H9 (cell line): ENCODE results near the gene BOD1L1. TPM values are rescaled to one million over a fixed set of nuclear protein-coding genes. Genes with fewer than 3 reads are reported as not detected.

Source experiments
- DNase-seq: peaks from one replicate; pipeline ENCODE4 v3.0.0-alpha.2; 2017
- H2AFZ ChIP-seq: one replicate; pipeline ENCODE4 v1.6.1; 2013; ENCODE audit warnings: mild to moderate bottlenecking, low read length, control low read depth, moderate library complexity
- H2AK5ac ChIP-seq: 2 replicates; pipeline ENCODE4 v1.6.1; 2013; ENCODE audit warnings: low read length, control low read depth, mixed read lengths; ENCODE audit not compliant: insufficient read length
- H2BK120ac ChIP-seq: one replicate; pipeline ENCODE4 v1.6.1; 2013; ENCODE audit warnings: low read depth, mild to moderate bottlenecking, low read length, control low read depth, inconsistent platforms; ENCODE audit not compliant: poor library complexity, severe bottlenecking
- H2BK12ac ChIP-seq: 2 replicates; pipeline ENCODE4 v1.6.1; 2013; ENCODE audit warnings: low read length, control low read depth, mixed read lengths, low read depth; ENCODE audit not compliant: insufficient read length
- H2BK15ac ChIP-seq: 2 replicates; pipeline ENCODE4 v1.6.1; 2013; ENCODE audit warnings: low read depth, low read length, control low read depth
- H2BK20ac ChIP-seq: one replicate; pipeline ENCODE4 v1.6.1; 2013; ENCODE audit warnings: low read depth, mild to moderate bottlenecking, low read length, control low read depth, inconsistent platforms; ENCODE audit not compliant: poor library complexity, severe bottlenecking
- H2BK5ac ChIP-seq: 2 replicates; pipeline ENCODE4 v1.6.1; 2013; ENCODE audit warnings: low read length, control low read depth, mixed read lengths; ENCODE audit not compliant: insufficient read length
- H3K14ac ChIP-seq: 2 replicates; pipeline ENCODE4 v1.6.1; 2013; ENCODE audit warnings: low read length, control low read depth; ENCODE audit not compliant: insufficient read depth
- H3K18ac ChIP-seq: 2 replicates; pipeline ENCODE4 v1.6.1; 2013; ENCODE audit warnings: low read depth, mild to moderate bottlenecking, mixed read lengths, low read length, control low read depth; ENCODE audit not compliant: insufficient read length
- H3K23ac ChIP-seq: 2 replicates; pipeline ENCODE4 v1.6.1; 2013; ENCODE audit warnings: low read length, control low read depth, mixed read lengths, low read depth; ENCODE audit not compliant: insufficient read length
- H3K23me2 ChIP-seq: 2 replicates; pipeline ENCODE4 v1.6.1; 2013; ENCODE audit warnings: low read depth, mild to moderate bottlenecking, mixed read lengths, low read length, control low read depth; ENCODE audit not compliant: insufficient read length, poor library complexity, severe bottlenecking
- H3K27ac ChIP-seq: 2 replicates; pipeline ENCODE4 v1.5.1; 2013; ENCODE audit warnings: low read length, control low read depth, mixed read lengths, low read depth; ENCODE audit not compliant: insufficient read length
- H3K27me3 ChIP-seq: 2 replicates; pipeline ENCODE4 v1.6.1; 2013; ENCODE audit warnings: low read length, control low read depth, inconsistent platforms; ENCODE audit not compliant: insufficient read depth
- H3K4ac ChIP-seq: 2 replicates; pipeline ENCODE4 v1.6.1; 2013; ENCODE audit warnings: low read depth, mild to moderate bottlenecking, control low read depth, inconsistent platforms, low read length, moderate library complexity
- H3K4me1 ChIP-seq: 2 replicates; pipeline ENCODE4 v1.6.1; 2013; ENCODE audit warnings: low read length, control low read depth, inconsistent platforms; ENCODE audit not compliant: insufficient read depth
- H3K4me2 ChIP-seq: 2 replicates; pipeline ENCODE4 v1.6.1; 2013; ENCODE audit warnings: low read length, control low read depth, mixed read lengths; ENCODE audit not compliant: insufficient read length, insufficient read depth
- H3K56ac ChIP-seq: 2 replicates; pipeline ENCODE4 v1.6.1; 2013; ENCODE audit warnings: low read depth, mild to moderate bottlenecking, mixed read lengths, low read length, control low read depth; ENCODE audit not compliant: insufficient read length
- H3K79me1 ChIP-seq: 2 replicates; pipeline ENCODE4 v1.6.1; 2013; ENCODE audit warnings: low read depth, mild to moderate bottlenecking, moderate library complexity, low read length, control low read depth, inconsistent platforms; ENCODE audit not compliant: insufficient read depth, poor library complexity, severe bottlenecking
- H3K79me2 ChIP-seq: 2 replicates; pipeline ENCODE4 v1.6.1; 2013; ENCODE audit warnings: low read length, control low read depth, inconsistent platforms; ENCODE audit not compliant: insufficient read depth
- H3K9ac ChIP-seq: 2 replicates; pipeline ENCODE4 v1.6.1; 2013; ENCODE audit warnings: low read length, control low read depth, mixed read lengths; ENCODE audit not compliant: insufficient read length; ENCODE audit errors: extremely low read depth
- H3K9me3 ChIP-seq: one replicate; pipeline ENCODE4 v1.6.1; 2013; ENCODE audit warnings: low read depth, low read length, inconsistent platforms; ENCODE audit not compliant: control insufficient read depth
- H3T11ph ChIP-seq: one replicate; pipeline ENCODE4 v1.6.1; 2013; ENCODE audit warnings: mild to moderate bottlenecking, low read length, control low read depth, inconsistent platforms
- H4K20me1 ChIP-seq: one replicate; pipeline ENCODE4 v1.6.1; 2013; ENCODE audit not compliant: control insufficient read depth, insufficient read length, insufficient read depth
- H4K5ac ChIP-seq: 2 replicates; pipeline ENCODE4 v1.6.1; 2013; ENCODE audit warnings: low read depth, mild to moderate bottlenecking, mixed read lengths, low read length, control low read depth; ENCODE audit not compliant: insufficient read length
- H4K8ac ChIP-seq: replicated peaks from 2 replicates; pipeline ENCODE4 v1.6.1; 2013; ENCODE audit warnings: low read length, control low read depth, mixed read lengths, low read depth; ENCODE audit not compliant: insufficient read length
- H4K91ac ChIP-seq: 2 replicates; pipeline ENCODE4 v1.6.1; 2013; ENCODE audit warnings: low read depth, mild to moderate bottlenecking, moderate library complexity, mixed read lengths, low read length, control low read depth; ENCODE audit not compliant: insufficient read length
- H3K27ac Mint-ChIP-seq, 3 experiments: 2 replicates in 2 of 3; 3 replicates in 1 of 3; pipeline ENCODE4 v1.8.0; 2020 to 2021; ENCODE audit warnings: mixed read lengths in 3 of 3, mild to moderate bottlenecking in 1 of 3, moderate library complexity in 1 of 3
- H3K27me3 Mint-ChIP-seq: 2 replicates; pipeline ENCODE4 v1.8.0; 2021; ENCODE audit warnings: low read depth, mild to moderate bottlenecking, moderate library complexity, mixed read lengths
- H3K36me3 Mint-ChIP-seq, 3 experiments: 2 replicates in 2 of 3; 3 replicates in 1 of 3; pipeline ENCODE4 v1.8.0; 2020 to 2021; ENCODE audit warnings: low read depth in 3 of 3, mixed read lengths in 3 of 3; ENCODE audit not compliant: insufficient read depth in 1 of 3
- H3K4me1 Mint-ChIP-seq, 2 experiments: 2 replicates each; pipeline ENCODE4 v1.8.0; 2020; ENCODE audit warnings: mixed read lengths in 2 of 2
- H3K4me3 Mint-ChIP-seq, 2 experiments: 2 replicates in 1 of 2; 3 replicates in 1 of 2; pipeline ENCODE4 v1.8.0; 2020 to 2021; ENCODE audit warnings: mild to moderate bottlenecking in 2 of 2, mixed read lengths in 2 of 2, moderate library complexity in 1 of 2
- H3K9me3 Mint-ChIP-seq, 2 experiments: 2 replicates in 1 of 2; 3 replicates in 1 of 2; pipeline ENCODE4 v1.8.0; 2020; ENCODE audit warnings: mild to moderate bottlenecking in 2 of 2, mixed read lengths in 2 of 2, moderate library complexity in 1 of 2
- CTCF ChIP-seq: fragments of 200-600 bp; sonication (generic); conservative IDR thresholded peaks from 3 replicates; pipeline ENCODE4 v1.8.0; 2021; ENCODE audit warnings: antibody characterized with exemption, mild to moderate bottlenecking
- WGBS: extraction: QIAGEN DNeasy Blood & Tissue Kit; methylation state at CpG from one replicate; pipeline ENCODE4 v1.1.7; 2013; ENCODE audit warnings: missing lambda C conversion rate, low lambda C conversion rate, mixed read lengths; ENCODE audit not compliant: insufficient read length; ENCODE audit errors: extremely low coverage; 5-methylcytosine and 5-hydroxymethylcytosine counted together
- total RNA-seq: library from RNA; stranded (reverse); gene quantifications from 2 replicates; pipeline ENCODE4 v1.2.1, GENCODE V29; 2021

BOD1L1 gene
- total RNA-seq, 1 experiment from 2014 or later = 37.8 TPM

GRCh38 chr4:13615161-13615560 is 12.4 kb downstream of the BOD1L1 start:
- Histone ChIP-seq H3K4me2 (no peak overlapping the region), H3K79me1 (no peaks in the 10 kb centered on the region), H3K56ac (no peak overlapping the region), H3K18ac (no peak overlapping the region), H2BK12ac (no peak overlapping the region), H3K4ac (no peak overlapping the region), H4K91ac (no peak overlapping the region), H3K14ac (no peak overlapping the region), H3K9me3 (no peaks in the 10 kb centered on the region), H2BK20ac (no peak overlapping the region), H2AFZ (no peak overlapping the region), H3K23me2 (no peaks in the 10 kb centered on the region), H3T11ph (no peak overlapping the region), H4K5ac (no peak overlapping the region), H3K79me2 (no peaks in the 10 kb centered on the region), H4K8ac (no peak overlapping the region), H3K9ac (no peak overlapping the region), H4K20me1 (no peaks in the 10 kb centered on the region), H3K27ac (no peak overlapping the region), H3K4me1 (no peaks in the 10 kb centered on the region), H2BK5ac (no peak overlapping the region), H2BK120ac (no peak overlapping the region), H3K23ac (no peak overlapping the region), H2BK15ac (no peak overlapping the region), H3K27me3 (no peaks in the 10 kb centered on the region), H2AK5ac (no peak overlapping the region)
- Mint-ChIP-seq H3K27me3 (peaks cover 10% of the 10 kb centered on the region), H3K36me3 (peaks cover 9 to 61% (median 48%) of the 10 kb centered on the region in 3 experiments; a peak in 6 of 7 replicates), H3K27ac (no peak overlapping the region), H3K9me3 (no peaks in the 10 kb centered on the region), H3K4me3 (no peak overlapping the region), H3K4me1 (peaks cover 7 to 16% of the 10 kb centered on the region in 2 experiments)
- WGBS = no CpG with 5 or more reads among the region's 3 CpGs
- no peak for DNase-seq
- TF ChIP-seq CTCF = no peak
